T-cell (primary cell): ENCODE measurements around the gene TMEM240. TPM values are rescaled to one million over a fixed set of nuclear protein-coding genes. Genes with fewer than 3 reads are reported as not detected.
A peak's percentile ranks its signal among the peaks of the same experiment; 100 is the strongest.

Experiments used
- ATAC-seq, 4 experiments: fragments of 200-7000 bp in 3 of 4; fragments of 150-1000 bp in 1 of 4; cut with Tn5 transposase; replicated peaks in 1 of 4; 1 replicate in 3 of 4; 2 replicates in 1 of 4; pipeline ENCODE4 v1.10.0; 2021; ENCODE audit warnings: moderate library complexity in 3 of 4, mild to moderate bottlenecking in 2 of 4, moderate number of reproducible peaks in 1 of 4
- CTCF ChIA-PET, 2 donors: fragments of 300-600 bp; sonication (Branson Sonifier 250); formaldehyde crosslinking; loops; one replicate each; lab custom pipeline; 2022; ENCODE audit warnings: antibody characterized with exemption in 2 of 2; lab: Charles Lee
- POLR2A ChIA-PET, 2 donors: fragments of 300-600 bp; sonication (Branson Sonifier 250); formaldehyde crosslinking; loops; one replicate each; lab custom pipeline; 2022; ENCODE audit warnings: antibody characterized with exemption in 2 of 2; lab: Charles Lee
- DNase-seq, 35 experiments: peaks; one replicate each; pipeline versions ENCODE4 v3.0.0 to v3.0.0-alpha.2; 2013 to 2023
- H3K27ac ChIP-seq: one replicate; pipeline ENCODE4 v1.5.1; 2013; ENCODE audit warnings: low read length
- H3K27me3 ChIP-seq, 2 experiments: replicated peaks in 1 of 2; 1 replicate in 1 of 2; 2 replicates in 1 of 2; pipeline versions ENCODE4 v1.6.1 to v1.7.0; 2013; ENCODE audit warnings: low read length in 1 of 2, mixed read lengths in 1 of 2; ENCODE audit not compliant: control insufficient read depth in 2 of 2, insufficient read depth in 2 of 2; ENCODE audit errors: extremely low read depth in 1 of 2
- H3K36me3 ChIP-seq, 2 donors: 1 replicate in 1 of 2; 2 replicates in 1 of 2; pipeline versions ENCODE4 v1.6.1 to v1.7.0; 2013; ENCODE audit warnings: low read length in 1 of 2; ENCODE audit not compliant: control insufficient read depth in 2 of 2, insufficient read depth in 1 of 2; ENCODE audit errors: extremely low read depth in 1 of 2
- H3K4me1 ChIP-seq, 2 experiments: 1 replicate in 1 of 2; 2 replicates in 1 of 2; pipeline versions ENCODE4 v1.6.1 to v1.7.0; 2013; ENCODE audit warnings: low read length in 2 of 2, mixed read lengths in 1 of 2; ENCODE audit not compliant: insufficient read depth in 2 of 2, control insufficient read depth in 1 of 2; ENCODE audit errors: extremely low read depth in 1 of 2
- H3K4me3 ChIP-seq, 2 donors: 1 replicate in 1 of 2; 2 replicates in 1 of 2; pipeline versions ENCODE4 v1.5.1 to v1.7.0; 2013; ENCODE audit warnings: mild to moderate bottlenecking in 2 of 2, low read length in 1 of 2, moderate library complexity in 1 of 2; ENCODE audit not compliant: control insufficient read depth in 1 of 2; ENCODE audit errors: extremely low read depth in 1 of 2
- H3K9me3 ChIP-seq: 2 replicates; pipeline ENCODE4 v1.7.0; 2013
- H3K27ac Mint-ChIP-seq, 2 donors: one replicate each; pipeline ENCODE4 v1.8.0; 2020 to 2021; ENCODE audit warnings: mild to moderate bottlenecking in 2 of 2, mixed read lengths in 2 of 2
- H3K27me3 Mint-ChIP-seq, 2 donors: one replicate each; pipeline ENCODE4 v1.8.0; 2021 to 2022; ENCODE audit warnings: mixed read lengths in 2 of 2
- H3K36me3 Mint-ChIP-seq: one replicate; pipeline ENCODE4 v1.8.0; 2021; ENCODE audit warnings: mixed read lengths
- H3K4me1 Mint-ChIP-seq, 3 donors: one replicate each; pipeline ENCODE4 v1.8.0; 2020 to 2022; ENCODE audit warnings: mixed read lengths in 3 of 3, mild to moderate bottlenecking in 1 of 3
- H3K4me3 Mint-ChIP-seq, 3 donors: one replicate each; pipeline ENCODE4 v1.8.0; 2020 to 2022; ENCODE audit warnings: mild to moderate bottlenecking in 3 of 3, mixed read lengths in 3 of 3, moderate library complexity in 3 of 3
- H3K9me3 Mint-ChIP-seq, 3 donors: one replicate each; pipeline ENCODE4 v1.8.0; 2020 to 2022; ENCODE audit warnings: mixed read lengths in 3 of 3
- WGBS: methylation state at CpG from one replicate; pipeline ENCODE4 v1.1.5; 2013; ENCODE audit warnings: missing lambda C conversion rate; ENCODE audit not compliant: insufficient coverage; 5-methylcytosine and 5-hydroxymethylcytosine counted together
- total RNA-seq, 35 experiments: library from RNA in 6 of 35; stranded (reverse) in 6 of 35; fragments of 120-200 nt in 1 of 35; gene quantifications; one replicate each; pipeline versions ENCODE4 v1.2.1 to v1.2.4 and lab custom pipeline; 2013 to 2026

TMEM240 gene
- total RNA-seq, 5 donors from 2014 or later (not counting 1 experiment from before 2014, with no cell fraction given): 1.0 to 3.1 (median 1.4) TPM

DNA sequence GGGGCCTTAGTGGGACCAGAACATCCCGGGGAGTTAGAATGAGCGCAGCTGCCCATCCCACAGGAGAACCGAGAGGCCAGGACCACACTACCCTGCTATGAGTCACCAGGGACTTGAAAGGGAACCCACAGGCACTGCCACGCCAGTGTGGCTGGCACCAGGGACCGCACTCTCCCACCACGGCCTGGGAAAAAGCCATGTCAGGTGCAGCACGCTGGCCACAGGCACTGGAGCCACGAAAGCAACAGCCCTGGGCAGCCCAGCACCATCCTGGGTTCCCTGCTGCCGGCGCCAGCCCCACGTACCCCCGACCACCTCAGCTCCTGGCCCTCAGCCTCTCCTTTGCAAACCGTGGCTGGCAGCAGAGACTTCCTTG is 14.1 kb upstream of the TMEM240 start:
- H3K27ac Mint-ChIP-seq: no peak overlapping the region
- Histone ChIP-seq H3K27ac (no peak overlapping the region), H3K4me1 (peaks cover 0 to 5% of the 10 kb centered on the region in 2 experiments), H3K27me3 (no peaks in the 10 kb centered on the region), H3K9me3 (no peaks in the 10 kb centered on the region), H3K36me3 (no peaks in the 10 kb centered on the region), H3K4me3 (no peak overlapping the region)
- H3K9me3 Mint-ChIP-seq: no peaks in the 10 kb centered on the region
- no peak for DNase-seq
- H3K4me3 Mint-ChIP-seq: no peak overlapping the region
- no peaks in the 10 kb centered on the region for H3K36me3 Mint-ChIP-seq
- POLR2A ChIA-PET: no interaction called here
- 85% methylated on average over 13 of the region's 13 CpGs for WGBS
- H3K27me3 Mint-ChIP-seq: no peaks in the 10 kb centered on the region
- peak in 1 of 4 experiments; percentile 11 for ATAC-seq
- CTCF ChIA-PET: no interaction called here
- peaks cover 5 to 10% (median 8%) of the 10 kb centered on the region in 3 donors for H3K4me1 Mint-ChIP-seq

DNA sequence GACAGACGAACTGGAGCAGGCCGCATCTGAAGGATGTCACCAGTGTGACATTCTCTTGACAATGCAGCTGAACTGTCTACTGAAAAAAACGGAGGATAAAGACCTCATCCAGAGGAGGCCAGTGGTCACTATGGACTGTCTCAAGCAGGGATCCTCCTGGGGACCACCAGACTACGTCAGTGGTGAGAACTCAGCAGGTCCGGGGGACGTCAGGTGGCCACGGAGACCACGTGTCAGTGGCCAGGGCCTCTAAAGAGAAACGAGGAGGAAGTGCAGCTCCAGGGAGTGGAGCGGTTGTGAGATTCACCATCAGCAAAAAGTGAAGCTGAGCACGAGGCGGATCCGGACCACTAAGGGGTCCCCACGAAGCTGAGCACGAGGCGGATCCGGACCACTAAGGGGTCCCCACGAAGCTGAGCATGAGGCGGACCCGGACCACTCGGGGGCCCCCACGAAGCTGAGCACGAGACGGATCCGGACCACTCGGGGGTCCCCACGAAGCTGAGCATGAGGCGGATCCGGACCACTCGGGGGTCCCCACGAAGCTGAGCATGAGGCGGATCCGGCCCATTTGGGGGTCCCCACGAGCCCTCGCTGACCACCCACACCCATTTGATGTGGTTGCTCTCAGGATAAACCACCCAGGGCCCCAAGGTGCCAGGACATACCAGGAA is 13.5 kb upstream of the TMEM240 start:
- no peaks in the 10 kb centered on the region for H3K9me3 ChIP-seq
- no peaks in the 10 kb centered on the region for H3K27me3 Mint-ChIP-seq
- H3K4me3 Mint-ChIP-seq: no peak overlapping the region
- no peaks in the 10 kb centered on the region for H3K36me3 ChIP-seq
- ChIA-PET CTCF (no interaction called here), POLR2A (interaction anchor here in 1 of 2 donors (0.7 kb wide), 1 partner anchor 17 kb away, joined by 11 read pairs; no protein-coding TSS in a partner anchor)
- peaks cover 5 to 10% (median 8%) of the 10 kb centered on the region in 3 donors for H3K4me1 Mint-ChIP-seq
- no peak overlapping the region for H3K4me3 ChIP-seq
- H3K27ac ChIP-seq: no peak overlapping the region
- no peak for DNase-seq
- peaks cover 0 to 5% of the 10 kb centered on the region in 2 experiments for H3K4me1 ChIP-seq
- no peak overlapping the region for H3K27ac Mint-ChIP-seq
- no peaks in the 10 kb centered on the region for H3K36me3 Mint-ChIP-seq
- no peak for ATAC-seq
- no peaks in the 10 kb centered on the region for H3K27me3 ChIP-seq
- no peaks in the 10 kb centered on the region for H3K9me3 Mint-ChIP-seq
- WGBS: 86% methylated on average over 34 of the region's 35 CpGs

DNA sequence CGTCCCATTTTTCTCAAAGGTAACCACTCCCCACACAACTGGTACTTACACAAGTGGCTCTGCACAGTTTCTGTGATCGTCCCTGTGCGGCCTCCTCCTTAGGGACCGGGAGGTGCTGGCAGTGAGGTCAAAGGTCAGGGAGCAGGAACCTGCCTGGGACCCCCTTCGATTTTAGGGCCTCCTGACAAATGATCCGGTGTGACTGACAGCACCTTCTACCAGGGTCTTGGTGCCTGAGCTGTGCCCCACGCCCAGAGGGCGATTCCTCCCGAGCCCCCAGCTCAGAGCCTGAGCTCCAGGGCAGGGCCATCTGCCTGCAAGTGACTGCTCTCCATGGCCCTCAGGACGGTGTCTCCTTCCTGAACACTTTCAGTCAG is 11.8 kb upstream of the TMEM240 start:
- Mint-ChIP-seq H3K9me3 (no peaks in the 10 kb centered on the region), H3K27ac (no peak overlapping the region), H3K4me3 (no peak overlapping the region), H3K36me3 (no peaks in the 10 kb centered on the region), H3K4me1 (peaks cover 2 to 12% (median 6%) of the 10 kb centered on the region in 3 donors), H3K27me3 (no peaks in the 10 kb centered on the region)
- Histone ChIP-seq H3K4me3 (no peak overlapping the region), H3K27ac (no peak overlapping the region), H3K9me3 (no peaks in the 10 kb centered on the region), H3K27me3 (no peaks in the 10 kb centered on the region), H3K4me1 (peaks cover 0 to 5% of the 10 kb centered on the region in 2 experiments), H3K36me3 (peaks cover 0 to 3% of the 10 kb centered on the region in 2 donors)
- ATAC-seq (no peak), DNase-seq (no peak)
- POLR2A ChIA-PET: no interaction called here
- WGBS: 90% methylated on average over 9 of the region's 10 CpGs
- CTCF ChIA-PET: no interaction called here

DNA sequence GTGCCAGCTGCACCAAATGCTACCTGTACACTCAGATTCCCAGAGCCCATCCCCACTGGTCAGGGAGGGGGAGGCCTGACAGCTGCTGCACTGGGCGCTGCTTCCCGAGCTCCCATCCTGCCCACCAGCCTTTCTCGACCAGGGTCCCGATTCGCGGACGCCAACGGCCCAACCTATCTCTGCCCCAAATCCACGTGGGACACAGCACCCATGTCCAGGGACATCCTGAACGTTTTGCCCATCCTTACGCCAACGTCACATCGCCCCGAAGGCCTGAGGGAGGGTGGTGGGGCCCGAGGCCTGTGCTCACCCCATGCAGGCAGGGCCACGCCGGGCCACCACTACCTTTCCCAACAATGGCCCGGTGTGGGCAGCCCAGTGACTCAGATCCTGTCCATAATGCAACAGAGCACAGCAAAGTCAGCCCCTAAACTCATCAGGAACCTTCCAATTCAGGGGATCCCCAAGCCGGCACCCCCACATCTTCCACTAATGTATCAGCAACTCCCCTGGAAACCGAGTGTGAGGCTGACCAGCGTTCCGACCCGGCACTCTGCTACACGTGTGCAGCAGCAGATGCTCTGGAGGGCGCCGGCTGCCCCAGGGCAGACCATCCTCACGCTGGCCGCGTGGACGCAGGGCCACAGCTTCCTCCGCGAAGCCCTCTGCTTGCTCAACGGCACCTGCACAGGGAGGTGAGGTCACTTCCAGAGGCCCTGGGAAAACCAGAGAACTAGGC is 11.3 kb upstream of the TMEM240 start:
- Mint-ChIP-seq H3K36me3 (no peaks in the 10 kb centered on the region), H3K27me3 (no peaks in the 10 kb centered on the region), H3K9me3 (no peaks in the 10 kb centered on the region), H3K4me3 (no peak overlapping the region), H3K4me1 (peaks cover 4 to 12% (median 6%) of the 10 kb centered on the region in 3 donors), H3K27ac (no peak overlapping the region)
- H3K27ac ChIP-seq: no peak overlapping the region
- H3K36me3 ChIP-seq: peaks cover 0 to 3% of the 10 kb centered on the region in 2 donors
- WGBS: 98% methylated on average over 16 of the region's 33 CpGs
- no peaks in the 10 kb centered on the region for H3K27me3 ChIP-seq
- DNase-seq (no peak), ATAC-seq (no peak)
- H3K4me1 ChIP-seq: peaks cover 0 to 5% of the 10 kb centered on the region in 2 experiments
- POLR2A ChIA-PET: no interaction called here
- no peaks in the 10 kb centered on the region for H3K9me3 ChIP-seq
- no peak overlapping the region for H3K4me3 ChIP-seq
- CTCF ChIA-PET: no interaction called here

DNA sequence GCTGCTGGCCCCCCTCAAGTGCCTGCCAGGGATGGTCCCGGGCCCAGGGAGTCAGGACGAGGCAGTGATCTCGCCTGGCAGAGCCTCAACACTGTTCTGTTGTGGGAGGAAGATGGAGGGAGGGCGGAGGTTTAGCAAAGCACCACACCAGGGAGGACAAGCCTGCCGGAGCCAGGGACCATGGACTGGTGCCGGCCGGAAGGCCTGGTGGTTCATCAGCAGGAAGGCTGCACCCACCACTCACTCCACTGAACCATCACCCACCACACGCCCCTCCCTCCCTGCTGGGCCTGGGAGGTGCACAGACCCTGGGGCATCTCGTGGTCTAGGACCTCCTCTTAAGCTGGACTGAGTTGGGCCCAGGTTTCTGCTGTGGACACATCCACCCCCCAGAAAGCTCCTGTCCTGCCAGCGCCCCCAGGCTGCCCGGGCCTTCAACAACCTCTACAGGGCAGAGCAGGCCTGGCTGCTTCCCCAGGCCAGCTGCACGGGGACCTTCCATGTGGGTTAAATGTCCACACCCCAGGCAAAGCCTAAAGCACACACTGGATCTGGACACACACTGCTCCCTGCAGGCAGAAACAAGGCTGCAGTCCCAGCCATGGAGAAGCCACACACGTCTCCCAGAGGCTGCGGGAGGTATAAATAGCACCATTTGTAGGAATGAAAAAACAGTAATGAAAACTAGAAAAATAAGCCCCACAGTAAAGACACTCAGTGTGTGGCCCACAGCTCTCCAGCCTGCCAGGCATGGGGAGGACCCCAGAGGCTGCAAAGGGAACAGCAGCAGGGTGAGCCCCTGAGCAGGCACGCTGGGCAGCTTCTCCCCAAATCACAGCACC is 10.4 kb upstream of the TMEM240 start:
- peaks cover 0 to 3% of the 10 kb centered on the region in 2 donors for H3K36me3 ChIP-seq
- no peaks in the 10 kb centered on the region for H3K27me3 Mint-ChIP-seq
- CTCF ChIA-PET: interaction anchor here in 1 of 2 donors (0.6 kb wide), 1 partner anchor 25 kb away, joined by 3 read pairs; no protein-coding TSS in a partner anchor
- peaks cover 4 to 12% (median 6%) of the 10 kb centered on the region in 3 donors for H3K4me1 Mint-ChIP-seq
- H3K9me3 Mint-ChIP-seq: no peaks in the 10 kb centered on the region
- peaks cover 0 to 5% of the 10 kb centered on the region in 2 experiments for H3K4me1 ChIP-seq
- H3K27ac ChIP-seq: no peak overlapping the region
- no peak overlapping the region for H3K4me3 ChIP-seq
- no peak overlapping the region for H3K27ac Mint-ChIP-seq
- no peaks in the 10 kb centered on the region for H3K9me3 ChIP-seq
- H3K27me3 ChIP-seq: no peaks in the 10 kb centered on the region
- no peak overlapping the region for H3K4me3 Mint-ChIP-seq
- POLR2A ChIA-PET: interaction anchor here in 1 of 2 donors (0.5 kb wide), 1 partner anchor 12 kb away, joined by 3 read pairs; no protein-coding TSS in a partner anchor
- H3K36me3 Mint-ChIP-seq: no peaks in the 10 kb centered on the region
- no peak for DNase-seq
- no peak for ATAC-seq
- WGBS: 98% methylated on average over 8 of the region's 15 CpGs

DNA sequence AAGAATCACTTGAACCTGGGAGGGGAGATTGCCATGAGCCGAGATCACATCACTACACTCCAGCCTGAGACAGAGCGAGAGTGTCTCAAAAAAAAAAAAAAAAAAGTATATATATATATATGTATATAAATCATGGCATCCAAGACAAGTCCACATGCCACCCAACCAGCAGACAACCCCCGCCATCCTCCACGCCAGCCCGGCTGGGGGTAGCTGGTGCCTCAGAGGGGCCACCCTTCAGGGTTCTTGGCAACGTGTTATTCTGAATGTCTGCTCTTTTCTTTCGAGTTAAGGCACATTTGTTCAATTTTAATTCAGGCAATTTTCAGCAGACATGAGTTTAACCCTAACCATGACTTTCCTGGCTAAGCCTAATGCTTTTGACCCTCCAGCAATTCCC is 9.7 kb upstream of the TMEM240 start:
- no peak overlapping the region for H3K4me3 ChIP-seq
- CTCF ChIA-PET: no interaction called here
- H3K4me1 ChIP-seq: peaks cover 0 to 5% of the 10 kb centered on the region in 2 experiments
- POLR2A ChIA-PET: no interaction called here
- Mint-ChIP-seq H3K4me3 (no peak overlapping the region), H3K27me3 (no peaks in the 10 kb centered on the region), H3K27ac (no peak overlapping the region), H3K9me3 (no peaks in the 10 kb centered on the region), H3K4me1 (peaks cover 4 to 12% (median 5%) of the 10 kb centered on the region in 3 donors), H3K36me3 (no peaks in the 10 kb centered on the region)
- H3K36me3 ChIP-seq: peaks cover 0 to 3% of the 10 kb centered on the region in 2 donors
- 95% methylated on average over 5 of the region's 7 CpGs for WGBS
- H3K27ac ChIP-seq: no peak overlapping the region
- no peak for ATAC-seq
- H3K27me3 ChIP-seq: no peaks in the 10 kb centered on the region
- no peaks in the 10 kb centered on the region for H3K9me3 ChIP-seq
- no peak for DNase-seq
